ENCODE measurements around the gene TRAF3.
"Not testable (repeated sequence)": the region's sequence is repeated elsewhere in the genome, so short reads cannot be mapped to it uniquely, and the experiment has no call there.

TRAF3 gene

GRCh38 chr14:102868956-102869547 is 91.8 kb downstream of the TRAF3 start:
- DNase-seq = no peak

- DNase-seq = no peak
Measured at GRCh38 chr14:102870246-102870645, 93.0 kb downstream of the TRAF3 start.

GRCh38 chr14:102870994-102871831 is 94.0 kb downstream of the TRAF3 start:
- DNase-seq = no peak

- DNase-seq = no peak
Measured at GRCh38 chr14:102872020-102872419, 94.8 kb downstream of the TRAF3 start.

- DNase-seq = no peak
Measured at GRCh38 chr14:102873131-102873530, 95.9 kb downstream of the TRAF3 start.

GRCh38 chr14:102873546-102874061 is 96.4 kb downstream of the TRAF3 start:
- no peak for DNase-seq

- DNase-seq = no peak
Measured at GRCh38 chr14:102875652-102876051, 98.4 kb downstream of the TRAF3 start.

- not testable (repeated sequence) for DNase-seq
Measured at GRCh38 chr14:102877511-102877910, 100.3 kb downstream of the TRAF3 start.

- DNase-seq = no peak
Measured at GRCh38 chr14:102878174-102878969, 101.1 kb downstream of the TRAF3 start.

- DNase-seq = no peak
Measured at GRCh38 chr14:102878970-102879460, 101.8 kb downstream of the TRAF3 start.

- no peak for DNase-seq
Measured at GRCh38 chr14:102882226-102882906, 105.1 kb downstream of the TRAF3 start.

- no peak for DNase-seq
Measured at GRCh38 chr14:102883089-102883541, 105.9 kb downstream of the TRAF3 start.

- no peak for DNase-seq
Measured at GRCh38 chr14:102883554-102883953, 106.3 kb downstream of the TRAF3 start.

GRCh38 chr14:102885737-102886447 is 108.6 kb downstream of the TRAF3 start:
- no peak for DNase-seq

GRCh38 chr14:102888748-102889147 is 111.5 kb downstream of the TRAF3 start:
- DNase-seq = no peak

GRCh38 chr14:102889615-102890014 is 112.4 kb downstream of the TRAF3 start:
- DNase-seq = no peak

- DNase-seq = no peak
Measured at GRCh38 chr14:102891111-102891510, 113.9 kb downstream of the TRAF3 start.

GRCh38 chr14:102891556-102891955 is 114.3 kb downstream of the TRAF3 start:
- no peak for DNase-seq

- DNase-seq = no peak
Measured at GRCh38 chr14:102892651-102893050, 115.4 kb downstream of the TRAF3 start.

GRCh38 chr14:102893452-102893851 is 116.2 kb downstream of the TRAF3 start:
- DNase-seq = no peak

- not testable (repeated sequence) for DNase-seq
Measured at GRCh38 chr14:102896735-102897134, 119.5 kb downstream of the TRAF3 start.

All from cortex of kidney (tissue), 1 donor.